HG03066 (cell line): ENCODE results near the gene TYMP.

Source experiments
- ATAC-seq: cut with Tn5 transposase; IDR thresholded peaks from one replicate; pipeline ENCODE4 v1.9.1; 2021; ENCODE audit warnings: low read depth; ENCODE audit not compliant: unreplicated experiment

Gene TYMP

GRCh38 chr22:50506611-50507420 lies 23.0 kb downstream of the TYMP start:
- ATAC-seq: no peak

- ATAC-seq: no peak
Measured at GRCh38 chr22:50505776-50506610, 23.8 kb downstream of the TYMP start.

- ATAC-seq: no peak
Measured at GRCh38 chr22:50505276-50505775, 24.5 kb downstream of the TYMP start.

GRCh38 chr22:50504369-50505211 lies 25.2 kb downstream of the TYMP start:
- ATAC-seq: no peak

- no peak for ATAC-seq
Measured at GRCh38 chr22:50503475-50504145, 26.2 kb downstream of the TYMP start.

- no peak for ATAC-seq
Measured at GRCh38 chr22:50502628-50503474, 27.0 kb downstream of the TYMP start.

- ATAC-seq: no peak
Measured at GRCh38 chr22:50502096-50502495, 27.7 kb downstream of the TYMP start.

- no peak for ATAC-seq
Measured at GRCh38 chr22:50500452-50500851, 29.4 kb downstream of the TYMP start.

GRCh38 chr22:50498322-50498890 lies 31.4 kb downstream of the TYMP start:
- no peak for ATAC-seq

GRCh38 chr22:50497093-50497492 lies 32.7 kb downstream of the TYMP start:
- ATAC-seq: no peak

- ATAC-seq: no peak
Measured at GRCh38 chr22:50490531-50491308, 39.1 kb downstream of the TYMP start.

- no peak for ATAC-seq
Measured at GRCh38 chr22:50489363-50490243, 40.2 kb downstream of the TYMP start.

- no peak for ATAC-seq
Measured at GRCh38 chr22:50488886-50489285, 40.9 kb downstream of the TYMP start.

GRCh38 chr22:50488006-50488677 lies 41.7 kb downstream of the TYMP start:
- ATAC-seq: no peak

- ATAC-seq: no peak
Measured at GRCh38 chr22:50487290-50488005, 42.4 kb downstream of the TYMP start.
